Suprapubic skin (tissue), 4 donors: ENCODE measurements around the gene GEMIN8. TPM values are rescaled to one million over a fixed set of nuclear protein-coding genes. Genes with fewer than 3 reads are reported as not detected.

Experiments used
- DNase-seq, 2 donors: peaks; one replicate each; pipeline ENCODE4 v3.0.0-alpha.2; 2019; ENCODE audit warnings: low spot score in 2 of 2
- H3K27ac ChIP-seq: fragments of 200-600 bp; sonication (generic); one replicate; pipeline ENCODE4 v1.5.1; 2019
- H3K27me3 ChIP-seq: fragments of 200-600 bp; sonication (generic); one replicate; pipeline ENCODE4 v1.5.1; 2019
- H3K36me3 ChIP-seq: fragments of 200-600 bp; sonication (generic); one replicate; pipeline ENCODE4 v1.5.1; 2019
- H3K4me1 ChIP-seq: fragments of 200-600 bp; sonication (generic); one replicate; pipeline ENCODE4 v1.5.1; 2019
- H3K4me3 ChIP-seq: fragments of 200-600 bp; sonication (generic); one replicate; pipeline ENCODE4 v1.5.1; 2019; ENCODE audit warnings: mild to moderate bottlenecking
- H3K9me3 ChIP-seq: fragments of 200-600 bp; sonication (generic); one replicate; pipeline ENCODE4 v1.5.1; 2019
- EP300 ChIP-seq: sonication (generic); formaldehyde crosslinking; IDR thresholded peaks from one replicate; pipeline ENCODE4 v1.6.1; 2017; ENCODE audit warnings: antibody characterized with exemption
- POLR2A ChIP-seq, 2 donors: fragments of 450-650 bp; IDR thresholded peaks; one replicate each; pipeline ENCODE4 v1.6.1; 2017; ENCODE audit warnings: antibody characterized with exemption in 2 of 2, mild to moderate bottlenecking in 2 of 2, moderate library complexity in 2 of 2
- POLR2AphosphoS5 ChIP-seq, 3 donors: sonication (generic); formaldehyde crosslinking; IDR thresholded peaks; one replicate each; pipeline ENCODE4 v1.6.1; 2017; ENCODE audit warnings: antibody characterized with exemption in 3 of 3
- WGBS: methylation state at CpG from one replicate; pipeline ENCODE4 v1.1.5; 2018; 5-methylcytosine and 5-hydroxymethylcytosine counted together
- total RNA-seq, 4 donors: library from RNA; depleted of rRNA; stranded (reverse); fragments of >200 nt; gene quantifications; one replicate each; pipeline ENCODE4 v1.1.0, GENCODE V29; 2016
- TF ChIP-seq, protein P1 (sequence below), 2 donors: fragments of 200-600 bp in 1 of 2; fragments of 450-650 bp in 1 of 2; sonication (generic) in 1 of 2; IDR thresholded peaks; one replicate each; pipeline ENCODE4 v1.5.1; 2016 to 2019; ENCODE audit warnings: antibody characterized with exemption in 2 of 2, mild to moderate bottlenecking in 1 of 2, moderate library complexity in 1 of 2

Gene GEMIN8
- total RNA-seq, 4 donors from 2014 or later, result 19.2 to 36.2 (median 22.3) TPM

DNA sequence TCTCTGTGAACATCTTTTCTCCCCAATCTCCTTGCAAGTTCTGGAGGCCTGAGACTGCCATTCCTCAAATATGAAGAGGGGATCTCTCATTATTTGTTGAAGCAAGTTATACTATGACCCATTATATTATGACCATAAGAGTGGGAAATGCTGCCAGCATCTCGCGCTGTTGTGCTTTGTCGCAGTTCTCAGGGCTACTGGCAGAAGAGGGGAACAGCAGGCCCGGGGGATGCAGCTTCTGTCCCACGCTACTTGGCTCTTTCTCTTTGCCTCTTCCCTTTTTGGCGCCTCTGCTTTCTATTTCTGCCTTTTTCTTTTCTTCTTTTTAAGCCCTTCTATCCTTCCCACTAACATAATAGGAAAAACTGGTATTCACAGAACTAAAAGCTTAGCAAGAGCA lies 64.2 kb downstream of the GEMIN8 start:
- Histone ChIP-seq H3K4me1 (no peaks in the 10 kb centered on the region), H3K4me3 (no peak overlapping the region), H3K36me3 (no peaks in the 10 kb centered on the region), H3K9me3 (no peaks in the 10 kb centered on the region), H3K27me3 (no peaks in the 10 kb centered on the region), H3K27ac (no peak overlapping the region)
- DNase-seq, result no peak
- WGBS, result 75% methylated on average over 6 of the region's 6 CpGs
- TF ChIP-seq, protein P1, sequence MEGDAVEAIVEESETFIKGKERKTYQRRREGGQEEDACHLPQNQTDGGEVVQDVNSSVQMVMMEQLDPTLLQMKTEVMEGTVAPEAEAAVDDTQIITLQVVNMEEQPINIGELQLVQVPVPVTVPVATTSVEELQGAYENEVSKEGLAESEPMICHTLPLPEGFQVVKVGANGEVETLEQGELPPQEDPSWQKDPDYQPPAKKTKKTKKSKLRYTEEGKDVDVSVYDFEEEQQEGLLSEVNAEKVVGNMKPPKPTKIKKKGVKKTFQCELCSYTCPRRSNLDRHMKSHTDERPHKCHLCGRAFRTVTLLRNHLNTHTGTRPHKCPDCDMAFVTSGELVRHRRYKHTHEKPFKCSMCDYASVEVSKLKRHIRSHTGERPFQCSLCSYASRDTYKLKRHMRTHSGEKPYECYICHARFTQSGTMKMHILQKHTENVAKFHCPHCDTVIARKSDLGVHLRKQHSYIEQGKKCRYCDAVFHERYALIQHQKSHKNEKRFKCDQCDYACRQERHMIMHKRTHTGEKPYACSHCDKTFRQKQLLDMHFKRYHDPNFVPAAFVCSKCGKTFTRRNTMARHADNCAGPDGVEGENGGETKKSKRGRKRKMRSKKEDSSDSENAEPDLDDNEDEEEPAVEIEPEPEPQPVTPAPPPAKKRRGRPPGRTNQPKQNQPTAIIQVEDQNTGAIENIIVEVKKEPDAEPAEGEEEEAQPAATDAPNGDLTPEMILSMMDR (IDR thresholded peaks at IDR 0.05), result no peak
- TF ChIP-seq EP300, result no peak
- TF ChIP-seq POLR2AphosphoS5 (IDR thresholded peaks at IDR 0.05), result no peak
- TF ChIP-seq POLR2A (IDR thresholded peaks at IDR 0.05), result no peak

DNA sequence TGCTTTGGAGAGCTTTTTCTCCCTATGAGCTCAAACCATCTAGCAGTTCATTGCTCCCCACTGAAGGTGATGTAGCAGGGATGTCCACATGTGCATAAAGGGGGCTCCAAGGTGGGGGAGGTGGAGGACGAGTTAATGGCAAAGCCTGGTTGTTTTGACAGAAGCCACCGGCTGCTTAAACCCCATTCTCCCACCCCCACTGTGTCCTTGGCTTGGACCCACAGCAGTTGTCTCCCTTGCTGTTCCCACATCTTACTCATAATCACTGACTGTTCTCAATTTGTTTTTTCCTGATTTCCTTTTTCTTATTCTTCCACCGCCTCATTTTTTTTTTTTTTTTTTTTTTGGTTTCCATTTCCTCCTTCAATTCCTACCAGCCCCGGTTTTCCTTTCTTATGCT lies 72.7 kb downstream of the GEMIN8 start:
- Histone ChIP-seq H3K4me3 (no peak overlapping the region), H3K27me3 (no peaks in the 10 kb centered on the region), H3K4me1 (no peaks in the 10 kb centered on the region), H3K27ac (no peak overlapping the region), H3K36me3 (no peaks in the 10 kb centered on the region), H3K9me3 (no peaks in the 10 kb centered on the region)
- DNase-seq, result no peak
- TF ChIP-seq, protein P1 (IDR thresholded peaks at IDR 0.05), result no peak
- TF ChIP-seq POLR2A (IDR thresholded peaks at IDR 0.05) (no peak), POLR2AphosphoS5 (IDR thresholded peaks at IDR 0.05) (no peak), EP300 (no peak)
- 78% methylated on average over 4 of the region's 4 CpGs for WGBS

Other genes with a start within 250 kb of the GEMIN8 start
- 10 to 100 TPM in 2 of 4 donors, 1 to 10 TPM in 2; 6.6 to 21.7 (median 13.8) TPM for gene GPM6B, start 212.8 kb downstream of the GEMIN8 start, total RNA-seq